BJ (cell line): Measurements from ENCODE around the gene GTPBP3. TPM values are rescaled to one million over a fixed set of nuclear protein-coding genes. Genes with fewer than 3 reads are reported as not detected.

ENCODE experiments used
- CTCF ChIA-PET: fragments of 350-600 bp; formaldehyde crosslinking; extraction: SDS; loops from one replicate; lab custom pipeline; 2021; ENCODE audit warnings: antibody characterized with exemption, inconsistent platforms; lab: Yijun Ruan, JAX
- POLR2A ChIA-PET: fragments of 300-600 bp; sonication (Branson Sonifier 250); formaldehyde crosslinking; extraction: SDS; loops from one replicate; lab custom pipeline; 2021; ENCODE audit warnings: antibody characterized with exemption; lab: Charles Lee
- DNase-seq: peaks from one replicate; pipeline ENCODE4 v3.0.0-alpha.2; 2011; ENCODE audit warnings: low read depth
- H3K27me3 ChIP-seq: 2 replicates; pipeline ENCODE4 v1.6.0; 2011; ENCODE audit warnings: low read length; ENCODE audit not compliant: control insufficient read depth, insufficient read depth
- H3K36me3 ChIP-seq: 2 replicates; pipeline ENCODE4 v1.5.1; 2011; ENCODE audit warnings: low read length; ENCODE audit not compliant: control insufficient read depth, insufficient read depth
- H3K4me3 ChIP-seq: 2 replicates; pipeline ENCODE4 v1.5.1; 2011; ENCODE audit warnings: low read depth, mild to moderate bottlenecking, control low read depth, low read length
- polyA plus RNA-seq: library from polyadenylated mRNA; depleted of rRNA; stranded (reverse); fragments of >200 nt; gene quantifications from 2 replicates; pipeline ENCODE4 v1.2.3, GENCODE V29; 2011
- TF ChIP-seq, protein P1 (sequence below): IDR thresholded peaks from 2 replicates; pipeline ENCODE4 v1.5.1; 2011; ENCODE audit warnings: low read depth, mild to moderate bottlenecking, control low read depth, inconsistent platforms, low read length, moderate library complexity; ENCODE audit not compliant: insufficient read depth

GTPBP3 gene
- polyA plus RNA-seq, 1 experiment, result 6.3 TPM

DNA sequence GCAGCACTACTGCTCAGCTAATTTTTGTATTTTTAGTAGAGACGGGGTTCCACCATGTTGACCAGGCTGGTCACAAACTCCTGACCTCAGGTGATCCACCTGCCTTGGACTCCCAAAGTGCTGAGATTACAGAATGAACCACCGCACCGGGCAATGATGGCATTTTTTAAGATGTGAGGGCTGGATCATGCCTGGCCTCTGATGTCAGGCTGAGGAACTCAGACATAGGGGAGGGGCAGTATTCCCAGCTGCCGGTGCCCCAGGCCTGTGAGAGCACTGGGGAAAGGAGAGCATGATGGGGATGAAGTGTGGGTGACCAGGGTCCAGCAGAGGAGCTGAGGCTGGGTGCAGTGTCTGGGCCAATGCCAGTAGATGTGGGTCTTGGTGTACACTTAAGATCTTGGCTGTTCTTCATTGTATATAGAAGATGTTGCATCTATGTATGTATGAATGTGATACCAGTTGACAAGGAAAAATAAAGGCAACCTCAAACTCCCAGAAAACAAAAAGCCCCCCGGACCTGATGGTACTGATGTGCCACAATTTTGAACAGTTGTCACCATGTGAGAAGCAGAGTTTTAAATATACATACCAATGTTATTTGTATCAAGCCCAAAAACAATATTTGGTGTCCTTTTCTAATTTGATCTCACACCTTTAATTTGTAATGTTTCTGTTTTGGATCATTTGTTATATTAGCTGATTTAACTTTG is 43.2 kb downstream of the GTPBP3 start:
- Histone ChIP-seq H3K36me3 (no peaks in the 10 kb centered on the region), H3K27me3 (no peaks in the 10 kb centered on the region), H3K4me3 (no peak overlapping the region)
- POLR2A ChIA-PET, result no interaction called here
- CTCF ChIA-PET, result interaction anchor here (0.6 to 1.6 kb wide), 4 partner anchors 10 to 14 kb away, joined by 3 to 4 read pairs (median 3); no protein-coding TSS in a partner anchor
- no peak for DNase-seq
- TF ChIP-seq, protein P1, sequence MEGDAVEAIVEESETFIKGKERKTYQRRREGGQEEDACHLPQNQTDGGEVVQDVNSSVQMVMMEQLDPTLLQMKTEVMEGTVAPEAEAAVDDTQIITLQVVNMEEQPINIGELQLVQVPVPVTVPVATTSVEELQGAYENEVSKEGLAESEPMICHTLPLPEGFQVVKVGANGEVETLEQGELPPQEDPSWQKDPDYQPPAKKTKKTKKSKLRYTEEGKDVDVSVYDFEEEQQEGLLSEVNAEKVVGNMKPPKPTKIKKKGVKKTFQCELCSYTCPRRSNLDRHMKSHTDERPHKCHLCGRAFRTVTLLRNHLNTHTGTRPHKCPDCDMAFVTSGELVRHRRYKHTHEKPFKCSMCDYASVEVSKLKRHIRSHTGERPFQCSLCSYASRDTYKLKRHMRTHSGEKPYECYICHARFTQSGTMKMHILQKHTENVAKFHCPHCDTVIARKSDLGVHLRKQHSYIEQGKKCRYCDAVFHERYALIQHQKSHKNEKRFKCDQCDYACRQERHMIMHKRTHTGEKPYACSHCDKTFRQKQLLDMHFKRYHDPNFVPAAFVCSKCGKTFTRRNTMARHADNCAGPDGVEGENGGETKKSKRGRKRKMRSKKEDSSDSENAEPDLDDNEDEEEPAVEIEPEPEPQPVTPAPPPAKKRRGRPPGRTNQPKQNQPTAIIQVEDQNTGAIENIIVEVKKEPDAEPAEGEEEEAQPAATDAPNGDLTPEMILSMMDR, result no peak

DNA sequence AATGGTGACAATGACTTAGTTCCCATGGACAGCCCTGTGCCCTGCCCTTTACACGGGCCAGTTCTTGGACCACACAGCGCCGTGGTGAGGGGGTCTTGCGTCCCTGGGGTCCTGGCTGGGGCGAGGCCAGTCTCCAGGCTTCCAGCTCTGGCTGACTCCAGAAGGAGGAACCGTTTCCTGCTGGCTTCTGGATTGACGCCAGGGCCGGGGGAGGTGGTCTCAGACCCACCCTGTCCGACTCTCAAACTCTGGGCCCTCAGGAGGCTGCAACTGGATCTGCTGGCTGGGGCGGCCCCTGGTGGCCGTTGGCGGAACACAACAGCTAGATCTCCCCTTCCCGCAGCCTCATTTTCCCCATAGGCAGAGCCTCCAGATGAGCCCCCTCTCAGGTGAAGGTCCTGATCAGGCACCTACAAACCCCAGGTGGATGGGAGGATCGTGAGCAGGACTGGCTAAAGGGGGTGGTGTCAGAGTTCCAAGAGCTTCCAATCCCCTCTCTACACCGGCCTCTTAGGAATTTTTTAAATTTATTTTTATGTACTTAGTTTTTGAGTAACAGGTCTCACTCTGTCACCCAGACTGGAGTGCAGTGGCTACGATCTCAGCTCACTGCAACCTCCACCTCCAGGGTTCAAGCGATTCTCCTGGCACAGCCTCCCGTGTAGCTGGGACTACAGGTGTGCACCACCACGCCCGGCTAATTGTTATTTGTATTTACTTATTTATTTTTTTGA is 48.7 kb downstream of the GTPBP3 start:
- Histone ChIP-seq H3K4me3 (no peak overlapping the region), H3K36me3 (no peaks in the 10 kb centered on the region), H3K27me3 (peaks cover 2% of the 10 kb centered on the region; the same call in 1 of the 2 replicates)
- POLR2A ChIA-PET, result no interaction called here
- CTCF ChIA-PET, result interaction anchor here (0.6 to 7.8 kb wide), 33 partner anchors 9 to 474 kb away, joined by 3 to 121 read pairs (median 5); partner anchors contain the start of genes ABHD8, ANO8, BST2 and JAK3
- TF ChIP-seq, protein P1, result peak; percentile 97
- DNase-seq, result no peak

DNA sequence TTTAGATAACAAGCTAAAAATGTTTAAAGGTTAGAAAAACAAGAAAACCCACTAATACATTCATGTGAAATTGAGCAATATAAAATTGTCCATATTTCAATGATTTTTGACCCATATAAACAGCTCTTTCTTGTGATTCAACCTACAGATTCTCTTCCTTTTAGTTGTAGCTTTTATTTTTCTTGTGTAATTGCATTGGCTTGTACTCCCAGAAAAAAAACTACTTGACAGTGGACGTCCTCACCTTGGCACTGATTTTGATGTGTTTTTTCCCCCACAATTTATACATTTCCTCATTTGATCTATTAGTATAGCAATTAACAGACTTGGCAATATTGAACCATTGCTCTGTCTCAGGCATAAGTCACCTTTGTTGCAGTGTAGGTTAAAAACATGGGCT is 51.9 kb downstream of the GTPBP3 start:
- ChIA-PET CTCF (interaction anchor here (0.6 to 7.8 kb wide), 8 partner anchors 13 to 97 kb away, joined by 3 to 121 read pairs (median 4); no protein-coding TSS in a partner anchor), POLR2A (no interaction called here)
- H3K36me3 ChIP-seq, result no peaks in the 10 kb centered on the region

DNA sequence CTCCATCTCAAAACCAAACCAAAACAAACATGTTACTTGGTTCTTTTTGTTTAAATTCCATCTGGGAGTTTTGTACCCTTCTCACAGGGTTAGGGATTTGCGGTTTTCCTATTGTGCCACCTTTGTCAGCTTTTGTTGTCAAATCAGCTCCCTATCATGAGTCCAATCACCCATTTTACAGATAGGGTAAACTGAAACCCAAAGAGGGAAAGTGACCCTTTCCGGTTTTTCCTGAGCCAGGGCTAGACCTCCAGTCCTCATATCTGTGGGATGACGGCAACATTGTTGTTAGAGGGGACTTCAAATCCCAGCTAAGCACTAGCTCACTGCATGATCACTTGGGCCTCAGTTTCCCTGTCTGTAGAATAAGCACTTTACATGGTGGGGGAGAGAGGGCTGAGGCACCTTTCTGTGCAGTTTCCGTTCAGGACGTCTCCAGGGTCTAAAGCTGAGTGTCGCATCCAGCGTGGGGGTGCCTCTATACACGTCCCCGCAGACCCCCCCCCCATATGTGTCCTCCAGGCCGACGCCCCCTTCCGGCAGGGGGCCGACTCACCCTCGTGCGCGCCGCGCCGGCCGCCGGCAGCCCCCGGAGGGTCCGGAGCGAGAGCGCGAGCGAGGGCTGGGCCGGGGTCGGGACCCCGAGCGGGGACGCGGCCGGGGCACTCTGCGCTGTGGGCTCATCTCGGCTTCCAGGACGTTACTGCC is 52.8 kb downstream of the GTPBP3 start:
- H3K4me3 ChIP-seq, result peak overlapping the region; percentile 62
- peaks cover 2% of the 10 kb centered on the region; the same call in 1 of the 2 replicates for H3K27me3 ChIP-seq
- ChIA-PET CTCF (interaction anchor here (0.9 to 7.8 kb wide), 10 partner anchors 10 to 106 kb away, joined by 3 to 121 read pairs (median 4); partner anchors contain the start of gene ABHD8), POLR2A (no interaction called here)
- TF ChIP-seq, protein P1, result peak; percentile 25; the same call in 1 of the 2 replicates
- no peak for DNase-seq
- H3K36me3 ChIP-seq, result no peaks in the 10 kb centered on the region

More for the DNA sequence above, 51.9 kb downstream of the GTPBP3 start:
- Histone ChIP-seq H3K27me3 (peaks cover 2% of the 10 kb centered on the region; the same call in 1 of the 2 replicates), H3K4me3 (no peak overlapping the region)
- no peak for DNase-seq
- TF ChIP-seq, protein P1, result no peak
